Stimulated activated CD4-positive, alpha-beta T cell treated with anti-CD3 and anti-CD28 coated beads, Interleukin-4, amount 100 ng/mL, for 1 hour (primary cell): Measurements from ENCODE around the gene SH2D7.

Experiments
- DNase-seq: peaks from one replicate; pipeline ENCODE4 v3.0.0-alpha.2; 2020

The SH2D7 gene

DNA sequence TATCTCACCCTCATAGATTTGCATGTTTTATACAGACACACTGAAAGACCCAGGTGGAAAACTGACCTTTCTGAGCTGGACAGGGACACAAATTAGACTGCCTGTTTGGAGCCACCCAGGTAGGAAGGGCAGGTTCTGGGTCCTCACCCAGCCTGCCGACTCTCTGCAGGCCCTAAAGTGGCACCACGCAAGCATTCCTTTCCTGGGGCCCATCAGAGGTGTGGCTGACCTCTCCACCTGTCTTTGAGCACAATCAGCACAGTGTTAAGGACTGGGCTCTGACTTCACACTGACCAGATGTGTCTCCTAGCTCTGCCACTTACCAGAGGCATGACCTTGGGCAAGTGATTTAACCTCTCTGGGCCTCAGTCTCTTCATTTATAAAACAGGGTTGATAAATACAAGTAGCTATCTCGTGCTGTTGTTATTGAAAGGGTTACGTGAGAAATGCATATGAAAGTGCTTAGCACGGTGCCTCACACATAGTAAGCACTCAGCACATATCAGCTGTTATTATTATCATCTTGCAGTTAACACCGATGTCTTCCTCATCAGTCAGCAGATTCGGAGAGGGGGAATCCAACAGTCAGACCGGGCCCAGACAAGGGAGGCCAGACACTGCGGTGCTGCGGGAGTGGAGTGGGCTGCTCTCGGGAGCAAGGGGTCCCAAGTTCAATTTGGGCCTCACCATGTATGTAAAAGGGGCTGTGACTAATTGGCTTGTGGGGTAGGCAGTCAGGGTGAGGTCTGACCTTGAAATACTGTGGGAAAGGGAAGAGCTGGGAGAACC is 12.9 kb upstream of the SH2D7 start:
- DNase-seq, result no peak

GRCh38 chr15:78080088-78080460 is 12.3 kb upstream of the SH2D7 start:
- no peak for DNase-seq

GRCh38 chr15:78082106-78082742 is 10.1 kb upstream of the SH2D7 start:
- DNase-seq, result no peak

DNA sequence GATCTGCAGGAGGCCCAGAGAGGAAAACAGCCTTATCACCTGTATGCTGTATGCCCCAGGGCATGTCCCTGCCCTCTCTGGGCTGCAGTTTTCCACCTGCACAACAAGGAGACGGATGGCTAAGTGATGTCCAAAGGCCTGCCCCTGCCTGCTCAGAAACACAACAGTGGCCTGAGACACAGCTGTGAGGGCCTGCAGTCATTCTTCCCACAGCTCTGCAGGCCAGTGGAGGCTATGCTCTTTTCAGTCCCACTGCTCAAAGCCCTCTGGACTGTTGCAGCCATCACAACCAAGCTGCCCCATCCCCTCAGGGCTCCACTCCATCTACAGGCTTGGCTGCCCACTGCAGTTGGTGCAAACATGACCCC is 9.6 kb upstream of the SH2D7 start:
- DNase-seq, result no peak

DNA sequence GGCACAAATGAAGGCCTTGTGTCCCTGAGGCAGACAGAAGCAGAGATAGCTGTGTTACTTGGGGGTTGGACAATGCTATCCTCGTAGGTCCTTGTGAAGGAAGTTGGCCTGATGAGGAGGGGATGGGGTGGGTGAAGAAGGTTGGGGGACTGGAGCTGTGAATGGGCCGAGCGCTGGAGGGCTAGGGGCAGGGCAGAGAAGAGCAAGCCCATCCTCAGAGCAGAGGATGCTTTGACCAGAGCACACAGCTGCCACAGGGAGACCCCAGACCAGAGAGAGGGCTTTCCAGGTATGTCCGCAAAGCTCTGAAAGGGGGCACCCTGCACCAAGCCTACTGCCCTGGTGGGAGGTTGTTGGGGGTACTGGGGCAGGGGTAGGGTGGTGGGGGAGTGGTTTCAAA is 9.2 kb upstream of the SH2D7 start:
- DNase-seq, result no peak

- no peak for DNase-seq
Observed at GRCh38 chr15:78083687-78084448, 8.5 kb upstream of the SH2D7 start.

- DNase-seq, result no peak
Observed at GRCh38 chr15:78084449-78084750, 8.0 kb upstream of the SH2D7 start.

DNA sequence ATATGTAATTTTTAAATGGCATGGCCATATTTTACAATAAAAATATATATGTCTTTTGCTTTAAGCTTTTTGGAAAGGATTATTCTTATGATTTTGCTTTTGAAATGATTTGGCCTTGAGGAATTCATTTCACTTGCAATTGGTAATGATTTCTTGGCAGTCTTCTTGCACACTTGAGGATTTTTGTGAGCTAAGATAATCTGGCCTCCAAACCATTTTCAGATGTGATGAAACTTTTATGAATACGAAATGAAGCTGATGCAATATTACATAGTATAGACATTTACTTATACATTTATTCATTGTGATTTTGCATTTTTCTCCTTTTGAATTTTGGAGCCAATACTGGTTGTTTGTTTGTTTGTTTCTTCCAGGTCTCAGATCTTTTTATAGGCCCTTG is 6.4 kb upstream of the SH2D7 start:
- no peak for DNase-seq

GRCh38 chr15:78087951-78088772 is 4.2 kb upstream of the SH2D7 start:
- DNase-seq, result no peak

- DNase-seq, result no peak
Observed at GRCh38 chr15:78088773-78089080, 3.6 kb upstream of the SH2D7 start.

- DNase-seq, result no peak
Observed at GRCh38 chr15:78090422-78091063, 1.8 kb upstream of the SH2D7 start.

DNA sequence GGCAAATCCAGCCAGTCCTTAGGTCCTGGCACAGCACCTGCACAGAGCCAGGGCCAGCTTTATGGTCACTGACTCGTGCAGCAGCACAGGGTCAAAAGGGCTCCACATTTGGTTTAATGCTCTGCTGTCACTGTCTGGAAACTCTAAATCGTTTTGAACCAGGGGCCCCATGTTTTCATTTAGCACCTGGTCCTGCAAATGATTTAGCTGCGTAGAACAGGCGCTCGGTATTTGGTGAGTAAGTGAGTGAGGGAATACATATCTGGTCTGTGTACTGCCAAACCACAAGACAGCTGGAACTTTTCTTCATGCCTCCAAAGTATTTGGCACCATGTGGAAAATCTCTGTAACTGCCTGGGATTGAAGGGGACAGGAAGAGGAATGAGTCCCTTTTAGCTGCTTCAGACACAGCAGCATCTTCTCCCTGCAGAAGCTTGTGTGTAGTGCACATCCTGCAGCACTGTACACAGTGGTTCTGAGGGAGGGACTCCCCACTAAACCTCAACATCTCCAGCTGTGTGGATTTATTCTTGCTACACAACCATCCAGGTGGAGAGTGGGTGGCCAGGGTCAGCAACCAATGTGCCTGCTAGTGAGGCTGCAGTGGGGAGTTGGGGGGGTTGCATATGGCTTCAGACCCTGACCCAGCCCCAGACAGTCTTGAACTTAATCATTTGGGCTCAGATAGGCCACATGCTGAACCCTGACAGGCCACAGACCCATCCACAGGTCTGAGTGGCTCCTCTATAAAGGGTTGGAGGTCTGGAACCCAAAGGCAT is 1.1 kb downstream of the SH2D7 start:
- DNase-seq, result no peak

DNA sequence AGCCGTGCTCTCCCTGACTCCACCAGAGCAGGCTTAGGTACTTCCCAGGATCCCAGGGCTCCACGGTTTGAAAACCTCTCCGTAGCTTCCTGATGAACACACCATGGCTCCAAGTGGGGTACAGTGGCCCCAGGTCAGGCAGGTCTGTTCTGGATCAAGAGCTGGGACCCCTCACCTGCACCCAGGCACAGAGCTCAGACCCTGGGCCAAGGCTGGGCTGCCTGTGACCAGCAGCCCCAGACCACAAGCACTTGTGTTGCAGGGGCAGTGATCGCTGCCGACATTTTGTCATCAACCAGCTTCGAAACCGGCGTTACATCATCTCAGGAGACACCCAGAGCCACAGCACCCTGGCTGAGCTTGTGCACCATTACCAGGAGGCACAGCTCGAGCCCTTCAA is 5.3 kb downstream of the SH2D7 start:
- no peak for DNase-seq

DNA sequence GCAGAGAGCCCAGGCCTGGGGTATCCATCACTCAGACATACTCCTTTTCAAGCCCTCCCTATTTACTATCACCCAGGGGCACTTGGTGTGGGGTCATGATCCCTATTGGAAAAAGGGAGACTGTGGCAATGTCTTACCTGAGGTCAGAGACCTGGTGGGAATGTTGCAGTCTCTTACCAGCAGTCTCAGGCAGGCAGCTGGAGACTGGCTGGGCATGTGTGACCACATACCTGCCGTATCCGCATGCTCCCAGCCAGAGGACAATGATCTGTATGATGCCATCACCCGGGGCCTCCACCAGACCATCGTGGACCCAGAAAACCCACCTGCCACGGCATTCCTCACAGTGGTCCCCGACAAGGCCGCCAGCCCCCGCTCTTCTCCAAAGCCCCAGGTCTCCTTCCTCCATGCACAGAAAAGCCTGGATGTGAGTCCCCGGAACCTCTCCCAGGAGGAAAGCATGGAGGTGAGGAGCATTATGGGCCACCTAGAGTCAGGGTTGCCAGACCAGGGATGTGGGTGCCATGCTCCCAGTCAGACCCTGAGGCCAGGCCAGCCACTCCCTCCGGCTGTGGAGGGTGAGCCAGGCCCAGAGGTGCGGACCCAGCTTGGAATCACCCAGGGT is 5.9 kb downstream of the SH2D7 start:
- DNase-seq, result no peak

DNA sequence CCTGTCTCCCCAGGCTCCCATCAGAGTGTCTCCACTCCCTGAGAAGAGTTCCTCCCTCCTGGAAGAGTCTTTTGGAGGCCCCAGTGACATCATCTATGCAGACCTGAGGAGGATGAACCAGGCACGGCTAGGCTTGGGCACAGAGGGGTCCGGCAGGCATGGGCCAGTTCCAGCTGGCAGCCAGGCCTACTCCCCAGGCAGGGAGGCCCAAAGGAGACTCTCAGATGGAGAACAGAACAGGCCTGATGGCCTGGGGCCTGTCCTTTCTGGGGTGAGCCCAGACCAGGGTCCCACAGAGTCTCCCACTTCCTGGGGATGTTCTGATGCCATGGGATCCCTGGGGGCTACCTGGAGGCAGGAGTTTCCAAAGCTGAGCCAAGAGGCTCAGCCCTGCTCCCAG is 8.5 kb downstream of the SH2D7 start:
- DNase-seq, result no peak

- DNase-seq, result no peak
Observed at GRCh38 chr15:78101423-78102105, 9.2 kb downstream of the SH2D7 start.

- no peak for DNase-seq
Observed at GRCh38 chr15:78102211-78102610, 9.8 kb downstream of the SH2D7 start.

GRCh38 chr15:78102741-78103140 is 10.4 kb downstream of the SH2D7 start:
- no peak for DNase-seq

GRCh38 chr15:78103406-78104118 is 11.2 kb downstream of the SH2D7 start:
- DNase-seq, result peak; percentile 40

DNA sequence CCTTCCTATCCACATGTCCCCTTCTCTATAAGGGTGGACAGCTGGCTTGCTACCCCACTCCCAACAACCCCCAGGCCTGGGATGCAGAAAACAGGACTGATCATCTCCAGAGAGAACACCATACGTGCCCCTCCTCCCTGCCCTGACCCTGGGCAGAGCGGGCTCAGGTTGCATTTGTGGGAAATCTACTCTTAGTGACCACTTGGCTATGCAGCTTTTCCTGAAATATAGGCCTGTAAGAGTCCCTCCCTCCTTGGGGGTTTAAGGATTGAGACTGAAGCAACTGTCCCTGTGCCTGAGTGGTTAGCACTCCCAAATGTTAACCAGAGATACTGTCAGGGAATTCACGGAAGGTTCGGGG is 11.7 kb downstream of the SH2D7 start:
- no peak for DNase-seq
